22Rv1 (cell line): ENCODE measurements around the gene TRAPPC10.

Experiments used
- H3K27ac ChIP-seq: fragments of 450-650 bp; 2 replicates; pipeline ENCODE4 v1.5.1; 2017
- ZFX ChIP-seq: fragments of 450-650 bp; IDR thresholded peaks from 2 replicates; pipeline ENCODE4 v1.6.1; 2017; ENCODE audit warnings: antibody characterized with exemption, borderline replicate concordance
- TF ChIP-seq, protein P1 (sequence below): fragments of 450-650 bp; IDR thresholded peaks from 2 replicates; pipeline ENCODE4 v1.5.1; 2017; ENCODE audit warnings: mild to moderate bottlenecking

The TRAPPC10 gene

DNA sequence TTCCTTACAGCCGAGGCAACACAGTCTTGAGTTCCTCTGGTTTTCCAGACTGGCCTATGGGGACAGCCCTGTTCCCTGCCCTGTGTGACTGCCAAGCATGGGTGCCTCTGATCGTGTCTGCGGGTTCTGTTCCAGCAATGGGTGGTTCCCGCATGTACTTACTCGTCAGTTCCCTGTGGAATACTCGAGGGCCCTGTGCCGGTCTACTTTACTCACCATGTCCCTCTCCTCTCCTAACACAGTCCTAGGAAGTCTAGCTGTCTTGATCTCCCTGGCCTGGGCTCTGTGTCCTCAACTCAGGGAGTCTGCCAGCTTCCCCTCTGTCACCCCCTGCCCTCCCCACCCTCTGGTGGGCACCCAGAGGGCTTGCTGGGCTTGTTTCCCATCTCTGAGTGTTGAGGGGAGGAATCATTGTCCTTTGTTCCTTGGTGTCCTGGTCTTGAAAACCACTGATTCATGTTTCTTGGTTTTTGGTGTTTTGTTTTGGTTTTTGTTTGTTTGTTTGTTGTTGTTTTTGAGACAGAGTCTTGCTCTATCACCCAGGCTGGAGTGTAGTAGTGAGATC is 36.0 kb downstream of the TRAPPC10 start:
- TF ChIP-seq, protein P1, sequence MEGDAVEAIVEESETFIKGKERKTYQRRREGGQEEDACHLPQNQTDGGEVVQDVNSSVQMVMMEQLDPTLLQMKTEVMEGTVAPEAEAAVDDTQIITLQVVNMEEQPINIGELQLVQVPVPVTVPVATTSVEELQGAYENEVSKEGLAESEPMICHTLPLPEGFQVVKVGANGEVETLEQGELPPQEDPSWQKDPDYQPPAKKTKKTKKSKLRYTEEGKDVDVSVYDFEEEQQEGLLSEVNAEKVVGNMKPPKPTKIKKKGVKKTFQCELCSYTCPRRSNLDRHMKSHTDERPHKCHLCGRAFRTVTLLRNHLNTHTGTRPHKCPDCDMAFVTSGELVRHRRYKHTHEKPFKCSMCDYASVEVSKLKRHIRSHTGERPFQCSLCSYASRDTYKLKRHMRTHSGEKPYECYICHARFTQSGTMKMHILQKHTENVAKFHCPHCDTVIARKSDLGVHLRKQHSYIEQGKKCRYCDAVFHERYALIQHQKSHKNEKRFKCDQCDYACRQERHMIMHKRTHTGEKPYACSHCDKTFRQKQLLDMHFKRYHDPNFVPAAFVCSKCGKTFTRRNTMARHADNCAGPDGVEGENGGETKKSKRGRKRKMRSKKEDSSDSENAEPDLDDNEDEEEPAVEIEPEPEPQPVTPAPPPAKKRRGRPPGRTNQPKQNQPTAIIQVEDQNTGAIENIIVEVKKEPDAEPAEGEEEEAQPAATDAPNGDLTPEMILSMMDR: no peak
- no peak for TF ChIP-seq ZFX

DNA sequence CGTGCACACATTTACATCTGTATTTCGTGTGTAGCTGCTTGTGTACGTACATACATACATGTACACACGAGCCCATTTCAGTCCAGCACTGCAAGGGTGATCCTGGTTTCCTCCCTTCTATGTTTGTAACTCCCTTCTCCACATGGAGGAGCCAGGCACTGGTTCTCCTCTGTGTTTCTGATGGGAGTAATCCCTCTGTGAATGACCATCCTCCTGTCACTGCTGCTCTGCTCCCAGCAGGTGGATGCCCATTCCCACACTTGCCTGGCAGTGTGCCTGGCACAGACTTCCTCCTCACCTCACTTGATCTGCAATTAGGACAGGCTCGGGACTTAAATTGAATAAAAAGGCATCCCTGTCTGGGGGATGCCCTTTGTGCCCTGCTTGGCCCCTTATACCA is 37.1 kb downstream of the TRAPPC10 start:
- TF ChIP-seq, protein P1: no peak
- TF ChIP-seq ZFX: no peak

More for the DNA sequence above, 36.0 kb downstream of the TRAPPC10 start:
- H3K27ac ChIP-seq: no peak overlapping the region

DNA sequence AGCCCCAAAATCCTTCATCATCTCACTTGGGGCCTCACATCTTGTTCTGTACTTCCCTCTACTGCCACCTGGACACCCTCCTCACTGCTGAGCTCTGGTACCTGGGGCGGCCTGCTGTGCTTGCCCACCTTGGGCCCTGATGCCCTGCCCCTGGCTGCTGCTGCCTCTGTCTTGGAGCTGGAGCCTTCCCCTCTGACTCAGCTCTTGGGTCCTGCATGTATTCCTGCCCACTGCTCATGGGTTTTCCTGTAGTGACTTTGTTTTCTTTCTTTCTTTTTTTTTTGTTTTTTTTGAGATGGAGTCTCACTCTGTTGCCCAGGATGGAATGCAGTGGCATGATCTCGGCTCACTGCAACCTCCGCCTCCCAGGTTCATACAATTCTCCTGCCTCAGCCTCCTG is 37.5 kb downstream of the TRAPPC10 start:
- H3K27ac ChIP-seq: no peak overlapping the region

More for the DNA sequence above, 37.1 kb downstream of the TRAPPC10 start:
- no peak overlapping the region for H3K27ac ChIP-seq

DNA sequence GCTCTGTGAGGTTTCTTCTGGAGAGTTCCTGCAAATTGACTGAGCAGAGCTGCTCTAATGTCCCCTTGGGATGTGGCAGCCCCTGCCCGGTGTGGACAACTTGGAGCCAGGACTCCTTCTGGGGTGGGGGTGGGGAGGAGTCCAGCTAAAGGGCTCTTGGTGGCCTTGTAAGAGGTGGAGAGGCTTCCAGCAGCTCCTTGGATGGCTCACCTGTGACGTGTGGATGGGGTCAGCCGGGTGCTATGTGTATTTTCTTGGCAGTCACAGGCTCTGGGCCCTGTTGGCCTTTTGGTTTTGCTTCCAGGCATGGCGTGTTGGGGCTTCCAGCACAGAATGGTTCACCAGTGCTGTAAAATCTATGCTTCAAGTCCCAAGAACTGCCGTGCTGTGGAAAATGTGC is 38.2 kb downstream of the TRAPPC10 start:
- TF ChIP-seq ZFX: no peak
- TF ChIP-seq, protein P1: no peak
- H3K27ac ChIP-seq: no peak overlapping the region

More for the DNA sequence above, 37.5 kb downstream of the TRAPPC10 start:
- TF ChIP-seq, protein P1: no peak
- TF ChIP-seq ZFX: no peak

DNA sequence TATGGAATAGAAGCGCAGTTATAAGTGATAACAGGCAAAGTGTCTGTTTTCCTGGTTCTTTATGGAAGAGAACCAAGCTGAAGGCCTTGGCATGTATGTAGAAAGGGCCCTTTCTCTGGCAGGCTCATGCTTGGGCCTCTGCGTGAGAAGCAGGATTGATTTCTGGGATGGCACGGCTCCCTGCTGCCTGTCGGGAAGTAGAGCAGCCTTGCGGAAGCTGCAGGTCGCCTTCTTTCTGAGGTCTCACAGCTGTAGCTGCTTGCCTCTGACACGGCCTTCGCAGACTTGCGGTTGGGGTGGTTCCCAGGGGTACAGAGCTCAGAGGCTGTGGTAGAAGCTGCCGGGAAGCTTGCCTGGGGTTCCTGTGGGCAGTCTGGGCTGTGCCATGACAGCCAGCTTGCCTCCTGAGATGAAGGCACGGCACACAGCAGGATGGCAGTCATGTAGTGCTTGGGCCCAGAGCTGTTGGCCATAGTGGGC is 39.4 kb downstream of the TRAPPC10 start:
- H3K27ac ChIP-seq: no peak overlapping the region
- TF ChIP-seq, protein P1: no peak
- TF ChIP-seq ZFX: no peak

DNA sequence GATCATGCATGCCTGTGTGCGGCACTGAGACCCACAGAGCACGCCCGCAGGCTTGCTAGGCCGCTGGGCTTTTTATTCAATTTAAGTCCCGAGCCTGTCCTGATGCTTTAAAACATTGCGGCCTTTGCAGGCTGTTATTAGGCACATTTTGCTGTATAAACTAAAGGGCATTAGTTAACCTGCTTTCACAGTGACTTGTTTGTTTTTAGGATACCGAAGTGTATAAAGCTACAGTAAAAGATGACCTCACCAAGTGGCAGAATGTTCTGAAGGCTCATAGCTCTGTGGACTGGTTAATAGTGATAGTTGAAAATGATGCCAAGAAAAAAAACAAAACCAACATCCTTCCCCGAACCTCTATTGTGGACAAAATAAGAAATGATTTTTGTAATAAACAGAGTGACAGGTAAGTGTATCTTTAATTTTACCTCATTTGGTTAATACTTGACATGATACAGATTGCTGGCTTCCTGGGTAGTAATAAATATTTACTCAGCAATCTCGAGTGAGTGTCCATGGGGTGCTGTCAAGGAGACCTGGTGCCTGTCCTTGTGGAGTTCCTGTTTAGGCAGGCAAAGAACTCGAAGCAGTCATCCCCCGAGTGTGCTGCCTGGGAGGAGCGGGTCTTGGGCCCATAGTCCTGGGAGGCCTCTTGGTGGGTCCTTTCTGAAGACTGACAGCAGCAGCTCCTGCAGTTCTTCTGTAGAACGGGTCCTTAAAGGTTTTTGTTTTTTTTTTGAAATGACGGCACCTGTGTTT is 40.1 kb downstream of the TRAPPC10 start:
- H3K27ac ChIP-seq: no peak overlapping the region
- TF ChIP-seq, protein P1: no peak
- no peak for TF ChIP-seq ZFX

DNA sequence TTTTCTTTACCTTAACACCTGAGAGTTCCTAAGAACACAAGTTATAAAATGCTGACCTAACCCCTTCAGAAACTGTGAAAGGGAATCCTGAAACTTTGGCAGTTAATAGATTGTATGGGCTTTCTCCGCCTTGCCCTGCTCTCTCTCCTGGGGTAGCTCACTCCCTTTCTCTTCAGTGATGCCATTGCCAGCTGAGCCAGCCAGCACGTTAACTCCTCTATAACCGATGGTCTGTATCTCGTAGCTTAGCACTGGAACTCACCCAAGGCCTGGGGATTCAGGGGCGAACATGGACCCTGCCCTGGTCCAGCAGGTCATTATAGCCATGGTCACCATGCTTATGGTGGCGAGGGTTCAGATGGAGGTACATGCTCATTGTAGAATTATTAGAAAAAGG is 40.7 kb downstream of the TRAPPC10 start:
- no peak for TF ChIP-seq ZFX
- TF ChIP-seq, protein P1: no peak
- no peak overlapping the region for H3K27ac ChIP-seq
